Activated CD8-positive, alpha-beta memory T cell treated with anti-CD3 and anti-CD28 coated beads, Interleukin-2, amount 10 ng/mL, durations not matched to agents 7 days and 5 days (primary cell): ENCODE results near the gene GLT1D1. TPM values are rescaled to one million over a fixed set of nuclear protein-coding genes. Genes with fewer than 3 reads are reported as not detected.

ENCODE experiments used
- ATAC-seq: fragments of 150-1000 bp; cut with Tn5 transposase; one replicate; pipeline ENCODE4 v1.10.0; 2021; ENCODE audit warnings: moderate library complexity
- CTCF ChIA-PET: fragments of 350-600 bp; sonication (Branson Sonifier 250); formaldehyde crosslinking; loops from one replicate; lab custom pipeline; 2021; ENCODE audit warnings: antibody characterized with exemption; lab: Charles Lee
- DNase-seq: peaks from one replicate; pipeline ENCODE4 v3.0.0-alpha.2; 2020
- H3K27ac Mint-ChIP-seq: one replicate; pipeline ENCODE4 v1.8.0; 2021; ENCODE audit warnings: mild to moderate bottlenecking, mixed read lengths
- H3K27me3 Mint-ChIP-seq: one replicate; pipeline ENCODE4 v1.8.0; 2021; ENCODE audit warnings: mixed read lengths
- H3K36me3 Mint-ChIP-seq: one replicate; pipeline ENCODE4 v1.8.0; 2021; ENCODE audit warnings: mild to moderate bottlenecking, mixed read lengths
- H3K4me1 Mint-ChIP-seq: one replicate; pipeline ENCODE4 v1.8.0; 2021; ENCODE audit warnings: mixed read lengths
- H3K4me3 Mint-ChIP-seq: one replicate; pipeline ENCODE4 v1.8.0; 2021; ENCODE audit warnings: mild to moderate bottlenecking, moderate library complexity, mixed read lengths
- H3K9me3 Mint-ChIP-seq: one replicate; pipeline ENCODE4 v1.8.0; 2022; ENCODE audit warnings: low read depth, mixed read lengths
- total RNA-seq, 2 experiments: library from RNA; stranded (reverse); gene quantifications; one replicate each; pipeline ENCODE4 v1.2.3, GENCODE V29; 2021

The GLT1D1 gene
- total RNA-seq, 2 experiments from 2014 or later, result 0.12 to 0.70 TPM

DNA sequence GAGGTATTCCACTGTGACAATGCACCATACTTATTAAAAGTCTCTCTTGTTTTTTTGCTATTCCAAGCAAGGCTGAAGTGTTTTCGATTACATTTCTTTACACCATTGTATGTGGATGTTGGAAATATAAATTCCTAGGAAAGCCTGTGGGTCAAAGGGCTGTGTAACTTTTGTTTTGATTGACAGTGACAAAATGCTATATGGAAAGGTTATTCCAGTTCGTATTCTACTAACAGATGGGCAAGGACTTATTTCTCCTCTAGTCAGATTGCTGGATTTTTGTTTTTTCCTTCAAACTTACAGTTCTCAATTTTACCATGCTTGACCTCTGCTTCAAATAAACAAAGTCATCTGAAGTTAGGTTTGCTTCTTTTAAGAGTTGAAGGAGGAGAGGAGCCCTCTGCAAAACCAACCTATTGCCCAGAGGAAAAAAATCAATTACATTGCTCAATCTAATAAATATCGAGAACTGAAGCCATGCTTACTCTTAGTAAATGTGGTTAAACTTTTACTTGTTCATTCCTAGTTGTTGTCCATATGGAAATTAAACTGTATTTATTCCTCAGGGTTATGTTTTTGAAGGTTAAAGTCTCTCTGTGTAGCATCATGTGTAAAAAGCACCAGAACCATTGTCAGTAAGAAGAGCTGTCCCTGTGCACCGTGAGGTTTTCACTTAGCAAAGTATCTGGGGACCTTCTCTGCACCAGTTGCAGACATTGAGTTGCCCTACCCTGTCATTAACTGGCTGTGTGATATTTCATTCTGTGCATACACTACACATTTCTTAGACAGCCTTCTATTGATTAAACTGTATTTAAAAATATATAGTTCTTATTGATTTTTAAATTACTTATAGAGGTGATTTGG lies 26.9 kb downstream of the GLT1D1 start:
- ATAC-seq, result no peak
- H3K36me3 Mint-ChIP-seq, result peaks cover 1% of the 10 kb centered on the region
- CTCF ChIA-PET, result no interaction called here

DNA sequence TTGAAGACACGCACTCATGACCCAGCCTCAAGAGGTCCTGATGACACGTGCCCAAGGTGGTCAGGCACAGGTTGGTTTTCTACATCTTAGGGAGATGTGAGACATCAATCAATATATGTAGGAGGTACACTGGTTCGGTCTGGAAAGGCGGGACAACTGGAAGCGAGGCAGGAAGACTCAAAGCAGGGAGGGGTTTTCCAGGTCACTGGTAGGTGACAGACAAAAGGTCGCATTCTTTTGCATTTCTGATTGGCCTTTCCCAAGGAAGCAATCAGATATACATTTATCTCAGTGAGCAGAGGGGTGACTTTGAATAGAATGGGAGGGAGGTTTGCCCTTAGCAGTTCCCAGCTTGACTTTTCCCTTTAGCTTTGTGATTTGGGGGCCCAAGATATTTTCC lies 38.6 kb downstream of the GLT1D1 start:
- ATAC-seq (no peak), DNase-seq (no peak)
- no peaks in the 10 kb centered on the region for H3K27me3 Mint-ChIP-seq
- CTCF ChIA-PET, result no interaction called here
- H3K36me3 Mint-ChIP-seq, result no peaks in the 10 kb centered on the region
- H3K4me3 Mint-ChIP-seq, result no peak overlapping the region
- H3K9me3 Mint-ChIP-seq, result no peaks in the 10 kb centered on the region
- no peaks in the 10 kb centered on the region for H3K4me1 Mint-ChIP-seq
- no peak overlapping the region for H3K27ac Mint-ChIP-seq

More for the DNA sequence above, 26.9 kb downstream of the GLT1D1 start:
- Mint-ChIP-seq H3K27ac (no peak overlapping the region), H3K4me3 (no peak overlapping the region), H3K27me3 (no peaks in the 10 kb centered on the region), H3K4me1 (no peaks in the 10 kb centered on the region), H3K9me3 (peaks cover 15% of the 10 kb centered on the region)
- no peak for DNase-seq

DNA sequence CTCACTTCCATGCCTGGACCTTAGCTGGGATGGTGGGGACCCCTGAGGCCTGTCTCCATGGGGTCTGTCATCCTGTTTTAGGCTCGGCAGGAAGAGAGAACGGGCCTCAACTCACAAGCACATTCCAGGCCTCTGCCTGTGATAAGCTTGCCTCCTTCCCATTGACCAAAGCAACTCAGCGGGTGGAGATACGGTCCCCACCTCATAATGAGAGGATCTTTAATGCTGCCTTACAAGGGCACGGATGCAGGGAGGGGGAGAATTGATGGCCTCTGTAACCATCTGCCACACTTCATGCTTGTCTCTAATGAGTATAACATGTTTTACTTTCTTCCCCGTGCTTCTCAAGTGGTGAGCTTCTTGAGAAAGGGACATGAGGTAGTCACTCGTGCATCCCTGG lies 50.0 kb downstream of the GLT1D1 start:
- CTCF ChIA-PET, result no interaction called here
- Mint-ChIP-seq H3K4me3 (no peak overlapping the region), H3K36me3 (no peaks in the 10 kb centered on the region), H3K4me1 (no peaks in the 10 kb centered on the region), H3K9me3 (no peaks in the 10 kb centered on the region), H3K27ac (no peak overlapping the region), H3K27me3 (no peaks in the 10 kb centered on the region)
- no peak for ATAC-seq
- no peak for DNase-seq

DNA sequence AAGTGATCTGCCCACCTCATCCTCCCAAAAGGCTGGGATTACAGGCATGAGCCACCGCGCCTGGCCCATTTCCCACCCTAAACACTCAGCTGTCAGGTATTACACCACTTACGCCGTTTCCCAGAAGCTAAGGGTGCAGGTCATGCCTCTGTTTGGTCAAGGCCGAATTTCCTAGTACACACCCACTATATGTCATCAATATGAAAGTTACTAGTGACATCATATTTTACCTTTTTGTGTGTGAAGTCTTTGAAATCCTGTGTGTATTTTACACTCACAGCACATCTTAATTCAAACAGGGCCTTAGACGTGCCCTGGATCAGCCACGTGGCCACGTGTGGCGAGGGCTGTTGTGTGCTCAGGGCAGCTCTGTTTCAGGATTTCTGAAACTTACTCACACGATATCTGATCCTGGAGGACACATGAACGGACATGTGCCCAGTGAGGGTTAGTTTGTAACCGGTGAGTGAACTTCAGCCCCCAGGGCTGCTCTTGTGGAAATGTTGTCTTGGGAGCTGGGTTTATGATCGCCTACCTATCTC lies 51.8 kb downstream of the GLT1D1 start:
- CTCF ChIA-PET, result no interaction called here
- H3K9me3 Mint-ChIP-seq, result no peaks in the 10 kb centered on the region

DNA sequence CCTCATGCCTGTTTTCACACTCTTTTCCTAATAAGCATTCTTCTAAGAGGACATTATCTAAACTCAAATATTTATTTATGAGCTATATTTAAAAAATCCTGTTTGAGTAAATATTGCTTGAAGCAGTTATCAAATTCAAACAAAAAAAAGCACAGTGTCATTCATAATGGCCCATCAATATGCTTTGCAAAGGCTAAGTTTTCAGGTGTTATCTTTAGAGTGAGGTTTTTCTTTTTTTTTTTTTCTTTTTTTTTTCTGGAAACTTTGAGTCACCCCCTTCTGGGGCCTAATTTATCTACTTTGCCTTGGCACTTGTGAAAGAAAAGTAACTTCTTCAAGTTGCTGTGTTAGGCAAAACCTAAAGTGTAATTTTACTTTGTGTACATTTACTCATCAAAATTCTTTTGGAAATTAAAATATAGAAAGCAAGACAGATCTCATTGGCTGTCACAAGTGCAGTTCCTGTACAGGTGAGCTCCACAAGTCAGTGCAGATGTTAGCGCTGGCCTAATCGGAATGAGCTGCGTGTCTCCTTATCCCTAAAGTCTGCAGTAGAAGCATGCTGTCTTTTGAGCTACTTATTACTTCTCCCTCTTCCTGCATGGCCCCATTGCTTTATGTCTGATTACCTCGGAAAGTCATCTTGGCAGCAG lies 53.3 kb downstream of the GLT1D1 start:
- H3K27ac Mint-ChIP-seq, result no peak overlapping the region

More for the DNA sequence above, 51.8 kb downstream of the GLT1D1 start:
- Mint-ChIP-seq H3K4me1 (no peaks in the 10 kb centered on the region), H3K27me3 (no peaks in the 10 kb centered on the region), H3K27ac (no peak overlapping the region), H3K36me3 (no peaks in the 10 kb centered on the region), H3K4me3 (no peak overlapping the region)
- no peak for DNase-seq
- ATAC-seq, result no peak

DNA sequence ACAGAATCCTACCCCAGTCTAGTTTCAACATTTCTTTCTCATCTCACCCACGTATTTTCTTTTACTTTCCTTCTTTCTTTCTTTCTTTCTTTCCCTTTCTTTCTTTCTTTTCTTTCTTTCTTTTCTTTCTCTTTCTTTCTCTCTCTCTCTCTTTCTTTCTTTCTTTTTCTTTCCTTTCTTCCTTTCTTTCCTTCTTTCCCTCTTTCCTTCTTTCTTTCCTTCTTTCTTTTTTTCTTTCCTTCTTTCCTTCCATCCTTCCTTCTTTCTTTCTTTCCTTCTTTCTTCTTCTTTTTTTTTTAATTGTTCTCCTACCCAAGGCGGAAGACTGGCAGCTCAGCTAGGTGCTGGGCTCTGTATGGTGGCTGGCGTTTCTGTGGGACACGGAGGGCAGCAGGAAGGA lies 55.0 kb downstream of the GLT1D1 start:
- no peak overlapping the region for H3K4me3 Mint-ChIP-seq
- CTCF ChIA-PET, result no interaction called here
- no peak overlapping the region for H3K27ac Mint-ChIP-seq
- ATAC-seq (no peak), DNase-seq (no peak)
- H3K4me1 Mint-ChIP-seq, result no peaks in the 10 kb centered on the region
- no peaks in the 10 kb centered on the region for H3K36me3 Mint-ChIP-seq
- H3K9me3 Mint-ChIP-seq, result no peaks in the 10 kb centered on the region
- no peaks in the 10 kb centered on the region for H3K27me3 Mint-ChIP-seq

More for the DNA sequence above, 53.3 kb downstream of the GLT1D1 start:
- no peaks in the 10 kb centered on the region for H3K9me3 Mint-ChIP-seq
- ATAC-seq, result no peak
- no peaks in the 10 kb centered on the region for H3K36me3 Mint-ChIP-seq
- DNase-seq, result no peak
- no peak overlapping the region for H3K4me3 Mint-ChIP-seq
- no peaks in the 10 kb centered on the region for H3K4me1 Mint-ChIP-seq
- H3K27me3 Mint-ChIP-seq, result no peaks in the 10 kb centered on the region
- CTCF ChIA-PET, result no interaction called here

DNA sequence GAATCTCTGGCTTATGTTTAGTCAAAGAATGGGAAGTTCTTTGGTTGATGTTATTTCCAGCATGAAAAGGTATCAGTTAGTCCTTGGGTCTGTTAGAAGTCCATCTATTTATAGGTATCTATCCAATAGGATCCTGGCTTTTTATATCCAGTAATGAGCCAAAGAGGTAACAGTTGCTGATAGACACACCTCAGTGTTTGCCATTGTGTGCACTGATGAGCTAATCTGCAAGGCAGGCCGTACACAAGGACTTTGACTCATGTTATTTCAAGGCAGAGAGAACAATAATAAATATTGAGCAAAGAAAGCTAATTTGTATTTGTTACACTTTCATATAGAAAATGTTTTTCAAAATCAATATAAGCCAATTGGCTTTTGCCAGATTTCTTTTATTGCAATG lies 56.4 kb downstream of the GLT1D1 start:
- Mint-ChIP-seq H3K27ac (no peak overlapping the region), H3K4me1 (peaks cover 4% of the 10 kb centered on the region), H3K27me3 (no peaks in the 10 kb centered on the region), H3K36me3 (no peaks in the 10 kb centered on the region), H3K4me3 (no peak overlapping the region), H3K9me3 (no peaks in the 10 kb centered on the region)
- ATAC-seq, result no peak
- CTCF ChIA-PET, result no interaction called here
- no peak for DNase-seq

- H3K36me3 Mint-ChIP-seq, result no peaks in the 10 kb centered on the region
- no peak overlapping the region for H3K4me3 Mint-ChIP-seq
- peaks cover 8% of the 10 kb centered on the region for H3K4me1 Mint-ChIP-seq
- no peak overlapping the region for H3K27ac Mint-ChIP-seq
- CTCF ChIA-PET, result interaction anchor here (0.7 kb wide), 1 partner anchor 290 kb away, joined by 3 read pairs; no protein-coding TSS in a partner anchor
- H3K27me3 Mint-ChIP-seq, result no peaks in the 10 kb centered on the region
- DNase-seq (no peak), ATAC-seq (no peak)
- H3K9me3 Mint-ChIP-seq, result no peaks in the 10 kb centered on the region
Measured at GRCh38 chr12:128910629-128911028, 57.4 kb downstream of the GLT1D1 start.

- DNase-seq (no peak), ATAC-seq (no peak)
- Mint-ChIP-seq H3K27ac (no peak overlapping the region), H3K36me3 (no peaks in the 10 kb centered on the region), H3K4me1 (peaks cover 17% of the 10 kb centered on the region), H3K9me3 (no peaks in the 10 kb centered on the region), H3K4me3 (no peak overlapping the region), H3K27me3 (peaks cover 6% of the 10 kb centered on the region)
- CTCF ChIA-PET, result no interaction called here
Measured at GRCh38 chr12:128911861-128912260, 58.6 kb downstream of the GLT1D1 start.

DNA sequence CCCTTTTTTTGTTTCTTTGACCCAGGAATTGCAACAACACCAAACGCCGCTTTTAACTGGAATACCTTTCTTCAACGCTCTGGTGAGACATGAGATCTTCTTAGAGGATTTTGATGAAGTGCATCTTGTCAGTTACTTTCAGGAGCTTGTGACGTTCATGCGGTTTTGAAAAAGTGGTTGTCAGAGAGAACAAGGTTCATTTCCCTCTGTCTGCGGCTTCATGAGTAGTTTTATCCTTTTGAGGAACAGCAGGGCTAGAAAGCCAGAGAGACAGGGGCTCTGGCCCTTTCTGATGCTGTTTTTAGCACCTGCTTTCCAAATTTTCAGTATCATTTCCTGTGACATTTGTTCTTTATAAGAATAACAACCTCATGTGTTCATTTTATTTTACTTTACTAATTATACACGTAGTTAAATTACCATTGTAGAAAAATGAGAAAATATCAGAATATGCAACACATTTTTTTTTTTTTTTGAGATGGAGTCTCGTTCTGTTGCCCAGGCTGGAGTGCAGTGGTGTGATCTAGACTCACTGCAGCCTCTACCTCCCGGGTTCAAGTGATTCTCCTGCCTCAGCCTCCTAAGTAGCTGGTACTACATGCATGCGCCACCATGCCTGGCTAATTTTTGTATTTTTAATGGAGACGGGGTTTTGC lies 61.8 kb downstream of the GLT1D1 start:
- H3K4me3 Mint-ChIP-seq, result peak overlapping the region; percentile 6
- ATAC-seq (peak; percentile 77), DNase-seq (peak; percentile 74)
- H3K9me3 Mint-ChIP-seq, result no peaks in the 10 kb centered on the region
- peaks cover 7% of the 10 kb centered on the region for H3K27me3 Mint-ChIP-seq
- H3K36me3 Mint-ChIP-seq, result no peaks in the 10 kb centered on the region
- peak overlapping the region; percentile 35 for H3K27ac Mint-ChIP-seq
- CTCF ChIA-PET, result no interaction called here
- peaks cover 17% of the 10 kb centered on the region for H3K4me1 Mint-ChIP-seq

GRCh38 chr12:128916425-128916824 lies 63.1 kb downstream of the GLT1D1 start:
- peaks cover 7% of the 10 kb centered on the region for H3K27me3 Mint-ChIP-seq
- no peaks in the 10 kb centered on the region for H3K9me3 Mint-ChIP-seq
- DNase-seq (no peak), ATAC-seq (no peak)
- peaks cover 17% of the 10 kb centered on the region for H3K4me1 Mint-ChIP-seq
- no peak overlapping the region for H3K27ac Mint-ChIP-seq
- CTCF ChIA-PET, result interaction anchor here (1.3 kb wide), 1 partner anchor 9 kb away, joined by 4 read pairs; no protein-coding TSS in a partner anchor
- H3K36me3 Mint-ChIP-seq, result no peaks in the 10 kb centered on the region
- H3K4me3 Mint-ChIP-seq, result no peak overlapping the region

GRCh38 chr12:128918481-128919260 lies 65.4 kb downstream of the GLT1D1 start:
- CTCF ChIA-PET, result no interaction called here
- H3K9me3 Mint-ChIP-seq, result no peaks in the 10 kb centered on the region
- DNase-seq (no peak), ATAC-seq (no peak)
- peaks cover 17% of the 10 kb centered on the region for H3K4me1 Mint-ChIP-seq
- H3K36me3 Mint-ChIP-seq, result no peaks in the 10 kb centered on the region
- H3K4me3 Mint-ChIP-seq, result no peak overlapping the region
- H3K27me3 Mint-ChIP-seq, result peaks cover 11% of the 10 kb centered on the region
- no peak overlapping the region for H3K27ac Mint-ChIP-seq

DNA sequence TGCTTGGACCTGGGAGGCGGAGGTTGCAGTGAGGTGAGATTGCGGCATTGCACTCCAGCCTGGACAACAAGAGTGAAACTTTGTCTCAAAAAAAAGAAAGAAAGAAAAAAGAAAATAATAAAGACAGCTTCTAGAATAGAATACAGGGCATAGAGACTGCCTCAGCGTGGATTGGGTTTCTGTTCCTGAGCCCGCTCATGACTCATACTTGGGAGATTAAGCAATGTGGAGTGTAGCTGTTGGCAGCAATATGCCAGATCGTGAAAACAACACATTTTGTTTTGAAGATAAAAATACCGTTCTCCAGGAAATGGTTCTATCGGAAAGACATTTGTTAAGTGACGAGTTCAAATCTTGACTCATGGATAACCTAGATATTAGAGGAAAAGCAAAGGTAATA lies 67.2 kb downstream of the GLT1D1 start:
- no peak for ATAC-seq
- CTCF ChIA-PET, result no interaction called here
- Mint-ChIP-seq H3K4me1 (peaks cover 10% of the 10 kb centered on the region), H3K36me3 (no peaks in the 10 kb centered on the region), H3K27me3 (peaks cover 11% of the 10 kb centered on the region), H3K4me3 (no peak overlapping the region), H3K27ac (no peak overlapping the region), H3K9me3 (no peaks in the 10 kb centered on the region)
- no peak for DNase-seq
